Prostate gland (tissue), 2 donors: Measurements from ENCODE around the gene MRPS23. TPM values are rescaled to one million over a fixed set of nuclear protein-coding genes. Genes with fewer than 3 reads are reported as not detected.

Source experiments
- DNase-seq: peaks from one replicate; pipeline ENCODE4 v3.0.0-alpha.2; 2019; ENCODE audit warnings: low spot score
- H3K27ac ChIP-seq, 2 donors: fragments of 200-600 bp; sonication (generic); 2 replicates each; pipeline ENCODE4 v1.5.1; 2017 to 2019
- H3K27me3 ChIP-seq: fragments of 200-600 bp; sonication (generic); replicated peaks from 2 replicates; pipeline ENCODE4 v1.5.1; 2019; ENCODE audit not compliant: insufficient read depth
- H3K36me3 ChIP-seq, 2 donors: fragments of 200-600 bp; sonication (generic); 1 replicate in 1 of 2; 2 replicates in 1 of 2; pipeline versions ENCODE4 v1.5.1 to v1.8.1; 2017 to 2019
- H3K4me1 ChIP-seq: fragments of 200-600 bp; sonication (generic); replicated peaks from 2 replicates; pipeline ENCODE4 v1.5.1; 2019
- H3K4me3 ChIP-seq, 2 donors: fragments of 200-600 bp; sonication (generic); 2 replicates each; pipeline ENCODE4 v1.5.1; 2017 to 2019
- H3K9me3 ChIP-seq: fragments of 200-600 bp; sonication (generic); 2 replicates; pipeline ENCODE4 v1.5.1; 2017
- POLR2A ChIP-seq: fragments of 450-650 bp; IDR thresholded peaks from one replicate; pipeline ENCODE4 v1.6.1; 2016; ENCODE audit warnings: antibody characterized with exemption, mild to moderate bottlenecking
- POLR2AphosphoS5 ChIP-seq: sonication (generic); formaldehyde crosslinking; IDR thresholded peaks from one replicate; pipeline ENCODE4 v1.6.1; 2017; ENCODE audit warnings: antibody characterized with exemption
- WGBS: methylation state at CpG from one replicate; pipeline ENCODE4 v1.1.5; 2018; 5-methylcytosine and 5-hydroxymethylcytosine counted together
- intact Hi-C: fragments of 100-400 bp; cut with DNase I; formaldehyde crosslinking; loops from one replicate; pipeline ENCODE4 v1.14.2; 2022
- total RNA-seq, 2 donors: library from RNA; depleted of rRNA; stranded (reverse); fragments of >200 nt; gene quantifications; one replicate each; pipeline ENCODE4 v1.1.0, GENCODE V29; 2016
- TF ChIP-seq, protein P1 (sequence below), 4 experiments: fragments of 200-600 bp in 2 of 4; fragments of 450-650 bp in 2 of 4; sonication (generic) in 2 of 4; IDR thresholded peaks; 1 replicate in 3 of 4; 2 replicates in 1 of 4; pipeline ENCODE4 v1.5.1; 2016 to 2019; ENCODE audit warnings: antibody characterized with exemption in 4 of 4, mild to moderate bottlenecking in 2 of 4, moderate library complexity in 2 of 4

MRPS23 gene
- total RNA-seq, 2 donors from 2014 or later, result 29.0 to 43.1 TPM

DNA sequence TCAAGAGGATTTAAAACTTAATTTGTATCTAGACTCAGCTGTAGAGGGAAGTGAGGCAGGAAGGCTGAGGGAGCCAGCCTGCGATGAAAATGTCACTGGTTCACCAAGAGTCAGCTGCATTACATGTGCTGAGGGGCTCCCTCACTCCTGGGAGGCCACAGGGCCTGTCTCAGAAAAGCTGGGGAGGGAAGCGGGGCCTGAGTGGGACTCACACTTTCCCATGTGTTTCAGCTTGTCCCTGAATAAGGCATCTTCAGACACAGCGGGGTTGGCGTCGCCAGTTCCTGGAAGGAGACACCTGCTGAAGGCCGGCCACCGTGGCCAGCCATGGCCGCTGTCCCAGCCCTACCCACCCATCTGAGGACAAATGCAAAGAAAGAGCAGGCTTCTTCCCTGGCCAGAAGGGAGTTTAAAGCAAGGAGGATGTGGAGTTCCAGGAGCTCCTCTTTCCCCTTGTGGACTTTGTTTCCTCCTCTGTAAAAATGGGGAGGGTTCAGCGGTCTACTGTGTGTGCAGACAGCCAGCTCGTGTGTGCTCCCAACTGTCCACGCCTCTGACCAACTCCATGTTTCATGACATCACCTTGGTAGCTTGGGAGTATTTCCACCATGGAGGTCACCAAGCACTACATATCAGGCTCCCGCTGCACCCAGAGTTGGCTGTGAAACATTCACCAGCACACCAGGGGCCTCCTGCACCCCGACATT lies 19.2 kb upstream of the MRPS23 start:
- DNase-seq, result no peak
- 77% methylated on average over 13 of the region's 13 CpGs for WGBS
- intact Hi-C loops, result no loop called here
- peaks cover 16% of the 10 kb centered on the region for H3K4me1 ChIP-seq
- H3K27me3 ChIP-seq, result no peaks in the 10 kb centered on the region
- TF ChIP-seq, protein P1, sequence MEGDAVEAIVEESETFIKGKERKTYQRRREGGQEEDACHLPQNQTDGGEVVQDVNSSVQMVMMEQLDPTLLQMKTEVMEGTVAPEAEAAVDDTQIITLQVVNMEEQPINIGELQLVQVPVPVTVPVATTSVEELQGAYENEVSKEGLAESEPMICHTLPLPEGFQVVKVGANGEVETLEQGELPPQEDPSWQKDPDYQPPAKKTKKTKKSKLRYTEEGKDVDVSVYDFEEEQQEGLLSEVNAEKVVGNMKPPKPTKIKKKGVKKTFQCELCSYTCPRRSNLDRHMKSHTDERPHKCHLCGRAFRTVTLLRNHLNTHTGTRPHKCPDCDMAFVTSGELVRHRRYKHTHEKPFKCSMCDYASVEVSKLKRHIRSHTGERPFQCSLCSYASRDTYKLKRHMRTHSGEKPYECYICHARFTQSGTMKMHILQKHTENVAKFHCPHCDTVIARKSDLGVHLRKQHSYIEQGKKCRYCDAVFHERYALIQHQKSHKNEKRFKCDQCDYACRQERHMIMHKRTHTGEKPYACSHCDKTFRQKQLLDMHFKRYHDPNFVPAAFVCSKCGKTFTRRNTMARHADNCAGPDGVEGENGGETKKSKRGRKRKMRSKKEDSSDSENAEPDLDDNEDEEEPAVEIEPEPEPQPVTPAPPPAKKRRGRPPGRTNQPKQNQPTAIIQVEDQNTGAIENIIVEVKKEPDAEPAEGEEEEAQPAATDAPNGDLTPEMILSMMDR (IDR thresholded peaks at IDR 0.05), result no peak
- no peak for TF ChIP-seq POLR2AphosphoS5
- TF ChIP-seq POLR2A, result no peak
- H3K27ac ChIP-seq, result peak overlapping the region; percentile 74 to 77
- no peak overlapping the region for H3K4me3 ChIP-seq
- no peaks in the 10 kb centered on the region for H3K36me3 ChIP-seq
- no peaks in the 10 kb centered on the region for H3K9me3 ChIP-seq

DNA sequence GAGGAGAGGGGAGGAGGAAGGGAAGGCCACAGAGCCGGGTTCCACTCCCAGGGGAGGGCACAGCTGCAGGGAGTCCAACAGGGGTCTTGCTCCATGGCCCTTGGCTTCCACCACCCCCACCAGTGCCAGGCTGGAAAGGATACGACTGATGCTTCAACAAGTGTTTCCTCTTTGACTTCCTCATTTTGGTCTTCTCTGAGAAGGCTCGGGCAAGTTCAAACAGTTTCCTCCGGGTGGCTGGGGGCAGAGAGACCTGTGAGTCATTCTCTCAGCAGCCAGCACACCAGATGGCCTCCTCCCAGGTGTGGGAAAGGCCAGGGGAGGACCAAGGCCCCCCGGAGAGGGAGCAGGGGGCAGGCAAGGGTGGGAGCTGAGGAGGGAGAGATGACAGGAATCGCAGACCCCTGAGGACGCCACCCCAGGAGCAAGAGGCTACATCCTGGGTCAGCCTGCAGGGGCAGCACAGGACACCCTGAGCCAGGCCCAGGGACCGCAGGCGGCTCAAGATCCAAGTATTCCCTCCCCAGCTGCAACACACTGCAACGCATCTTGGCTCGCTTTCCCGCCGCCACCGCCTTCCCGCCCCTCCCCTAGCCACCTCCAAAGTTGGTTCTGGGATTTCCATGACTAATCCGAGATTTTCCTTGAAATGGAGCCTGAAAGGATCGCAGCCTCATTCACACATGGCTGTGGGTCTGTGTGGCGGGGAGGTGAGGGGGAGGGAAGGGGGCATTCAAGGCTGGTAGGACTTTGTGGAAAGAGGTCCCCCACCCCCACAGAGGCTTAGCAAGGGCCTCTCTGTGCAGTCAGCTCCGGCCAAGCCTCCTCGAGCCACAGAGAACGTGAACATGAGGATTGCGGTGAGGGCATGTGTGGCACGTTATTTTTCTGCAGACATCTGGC lies 18.4 kb upstream of the MRPS23 start:
- peaks cover 16% of the 10 kb centered on the region for H3K4me1 ChIP-seq
- no peaks in the 10 kb centered on the region for H3K9me3 ChIP-seq
- TF ChIP-seq, protein P1 (IDR thresholded peaks at IDR 0.05), result peak in 3 of 4 experiments; percentile 27 to 62 (median 41)
- TF ChIP-seq POLR2A (no peak), POLR2AphosphoS5 (peak; percentile 76)
- DNase-seq, result peak; percentile 78
- 12% methylated on average over 22 of the region's 23 CpGs for WGBS
- H3K27ac ChIP-seq, result peak overlapping the region; percentile 74 to 77
- no peak overlapping the region for H3K4me3 ChIP-seq
- H3K36me3 ChIP-seq, result no peaks in the 10 kb centered on the region
- no peaks in the 10 kb centered on the region for H3K27me3 ChIP-seq
- intact Hi-C loops, result no loop called here

GRCh38 chr17:57867126-57867525 lies 17.3 kb upstream of the MRPS23 start:
- no peak for DNase-seq
- Histone ChIP-seq H3K27ac (peak overlapping the region; percentile 74 to 77), H3K9me3 (no peaks in the 10 kb centered on the region), H3K4me3 (no peak overlapping the region), H3K36me3 (no peaks in the 10 kb centered on the region), H3K4me1 (peaks cover 19% of the 10 kb centered on the region), H3K27me3 (no peaks in the 10 kb centered on the region)
- WGBS, result 95% methylated on average over 10 of the region's 10 CpGs
- TF ChIP-seq, protein P1 (IDR thresholded peaks at IDR 0.05), result no peak
- no peak for TF ChIP-seq POLR2AphosphoS5
- no peak for TF ChIP-seq POLR2A
- intact Hi-C loops, result no loop called here

- TF ChIP-seq POLR2A (no peak), POLR2AphosphoS5 (no peak)
- TF ChIP-seq, protein P1 (IDR thresholded peaks at IDR 0.05), result no peak
- H3K27me3 ChIP-seq, result no peaks in the 10 kb centered on the region
- intact Hi-C loops, result no loop called here
- peaks cover 20% of the 10 kb centered on the region for H3K4me1 ChIP-seq
- no peaks in the 10 kb centered on the region for H3K36me3 ChIP-seq
- WGBS, result 93% methylated on average over 5 of the region's 5 CpGs
- no peak for DNase-seq
- H3K4me3 ChIP-seq, result no peak overlapping the region
- peak overlapping the region in 1 of 2 donors; percentile 74 for H3K27ac ChIP-seq
- H3K9me3 ChIP-seq, result no peaks in the 10 kb centered on the region
These were observed 16.9 kb upstream of the MRPS23 start for GRCh38 chr17:57866723-57867122.
